Measurements from ENCODE around the gene AMD1.

GRCh38 chr6:110885526-110885925, 10.9 kb downstream of the AMD1 start:
- TF ChIP-seq CTCF (conservative IDR thresholded peaks at IDR 0.05; ENCODE audit: low read length) (no peak), EZH2phosphoT487 (IDR thresholded peaks at IDR 0.05; ENCODE audit: borderline replicate concordance) (no peak)

Measured in Loucy (cell line).